HG02798 (cell line): ENCODE results near the gene KCNMB2.

Experiments
- ATAC-seq: cut with Tn5 transposase; IDR thresholded peaks from one replicate; pipeline ENCODE4 v1.9.1; 2021; ENCODE audit warnings: mild to moderate bottlenecking; ENCODE audit not compliant: unreplicated experiment, poor library complexity

The KCNMB2 gene

DNA sequence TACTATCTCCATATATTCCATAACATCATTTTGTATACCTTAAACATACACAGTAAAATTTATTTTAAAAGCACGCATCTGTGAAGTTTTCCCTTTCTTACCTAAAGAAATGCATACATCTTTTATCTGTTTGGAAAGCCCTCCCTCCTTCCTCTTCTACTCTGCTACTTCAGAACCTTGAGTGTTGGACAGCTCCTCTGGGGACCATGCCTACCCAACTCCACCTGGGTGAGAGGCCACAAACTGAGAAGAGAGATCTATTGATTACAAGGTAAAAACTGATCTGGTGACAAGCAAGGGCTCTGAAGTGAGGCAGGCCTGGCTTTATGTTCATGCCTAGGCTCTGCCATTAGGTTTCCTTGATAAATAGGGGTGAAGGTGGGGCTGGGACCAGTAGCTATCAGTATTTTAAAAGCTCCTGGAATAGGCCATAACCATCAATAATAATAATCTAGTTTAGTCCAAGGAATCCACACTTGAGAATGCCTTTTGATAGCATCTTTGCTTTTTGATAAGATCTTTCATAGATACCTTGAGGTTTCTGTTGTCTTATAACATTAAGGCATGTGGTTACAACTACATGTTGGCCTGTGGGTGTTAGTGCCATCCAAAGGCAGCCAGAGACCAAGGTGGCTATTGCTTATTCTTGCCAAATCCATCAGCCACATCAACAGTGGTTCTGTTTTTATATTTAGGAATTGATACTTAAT is 148.8 kb downstream of the KCNMB2 start:
- ATAC-seq: peak; percentile 63

DNA sequence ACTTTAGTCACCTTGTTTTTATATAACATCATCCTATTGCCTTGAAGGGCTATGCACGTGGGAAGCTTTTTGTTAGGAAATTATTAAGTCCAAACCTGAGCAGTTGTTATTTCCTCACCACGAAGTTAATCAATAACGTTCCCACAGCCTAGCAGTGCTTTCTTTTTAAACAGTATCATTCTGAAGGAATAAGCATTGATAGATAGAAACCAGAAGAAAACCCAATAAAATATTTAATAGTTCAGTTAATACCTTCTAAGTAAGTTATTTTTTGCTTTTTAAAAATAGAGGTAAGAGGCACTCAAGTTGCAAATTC is 149.3 kb downstream of the KCNMB2 start:
- no peak for ATAC-seq

DNA sequence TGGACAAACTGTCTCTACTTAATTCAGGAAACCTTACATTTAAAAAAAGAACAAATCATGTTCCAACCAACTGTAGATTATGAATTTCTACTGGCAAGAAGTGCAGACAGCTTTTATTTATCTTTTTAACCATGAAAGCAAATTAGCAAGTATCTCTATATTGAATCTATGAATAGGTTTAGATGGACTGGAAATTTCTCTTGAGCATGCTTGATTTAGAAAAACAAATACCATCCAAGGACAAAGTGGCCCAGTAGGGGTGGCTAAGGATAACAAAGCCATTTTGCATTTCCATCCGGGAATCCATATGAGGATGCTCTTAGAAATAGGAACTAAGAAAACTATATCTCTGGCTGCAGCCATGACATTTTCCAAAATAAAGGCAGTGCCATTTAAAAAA is 150.6 kb downstream of the KCNMB2 start:
- no peak for ATAC-seq

DNA sequence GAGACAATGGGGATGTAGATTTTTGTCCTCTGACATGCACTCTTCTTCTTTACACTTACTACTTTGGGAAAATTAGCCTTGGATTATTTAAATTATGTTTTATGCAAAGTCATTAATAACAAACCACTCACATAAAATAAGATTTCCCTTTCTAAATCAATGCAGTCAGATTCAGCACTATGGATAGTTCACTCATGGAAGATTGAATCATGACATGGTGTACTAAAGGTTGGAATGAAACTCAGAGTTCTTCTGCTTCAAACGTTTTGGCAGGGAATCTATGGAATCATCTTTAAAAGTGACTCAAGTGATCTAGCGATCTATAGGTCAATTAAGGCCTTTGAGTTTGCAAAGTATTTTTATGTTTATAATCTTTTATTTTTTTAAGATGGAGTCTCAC is 154.3 kb downstream of the KCNMB2 start:
- no peak for ATAC-seq

DNA sequence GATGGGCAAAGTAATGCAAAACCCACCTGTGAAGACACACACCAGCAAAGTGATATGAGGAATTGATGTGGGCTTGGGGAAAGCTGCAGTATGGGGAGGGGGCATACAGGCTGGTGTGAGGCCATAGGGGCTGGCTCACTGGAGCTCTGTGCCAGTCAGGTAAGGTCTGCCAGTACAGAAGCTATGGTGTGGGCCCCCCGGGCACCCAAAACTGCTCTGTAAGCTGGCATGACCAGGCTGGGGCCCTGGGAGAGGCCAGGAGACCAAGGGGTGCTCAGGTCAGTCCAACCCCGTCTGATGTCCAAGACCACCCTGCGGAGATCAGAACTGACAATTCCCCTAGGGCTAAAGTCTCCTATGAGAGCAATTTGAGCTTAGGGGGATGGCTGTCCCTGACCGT is 163.1 kb downstream of the KCNMB2 start:
- ATAC-seq: no peak

DNA sequence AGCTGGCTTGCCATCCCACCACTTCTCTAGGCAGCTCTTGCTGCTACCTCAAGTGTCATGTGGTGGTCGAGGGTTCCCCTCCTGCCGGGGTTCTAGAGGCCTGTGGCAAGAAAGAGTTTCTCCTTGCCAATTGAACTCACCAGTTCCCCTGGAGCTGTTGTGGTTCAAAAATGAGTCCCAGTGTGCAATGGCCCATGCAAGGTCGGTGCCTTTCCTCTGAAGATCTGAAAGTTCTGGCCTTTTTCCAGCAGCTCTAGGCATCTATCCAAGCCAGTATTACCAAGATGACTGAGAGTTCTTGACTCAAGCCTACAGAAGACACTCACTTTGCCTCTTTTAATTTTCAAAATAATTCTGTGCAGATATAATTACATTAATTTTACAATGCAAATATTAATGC is 163.6 kb downstream of the KCNMB2 start:
- ATAC-seq: no peak

DNA sequence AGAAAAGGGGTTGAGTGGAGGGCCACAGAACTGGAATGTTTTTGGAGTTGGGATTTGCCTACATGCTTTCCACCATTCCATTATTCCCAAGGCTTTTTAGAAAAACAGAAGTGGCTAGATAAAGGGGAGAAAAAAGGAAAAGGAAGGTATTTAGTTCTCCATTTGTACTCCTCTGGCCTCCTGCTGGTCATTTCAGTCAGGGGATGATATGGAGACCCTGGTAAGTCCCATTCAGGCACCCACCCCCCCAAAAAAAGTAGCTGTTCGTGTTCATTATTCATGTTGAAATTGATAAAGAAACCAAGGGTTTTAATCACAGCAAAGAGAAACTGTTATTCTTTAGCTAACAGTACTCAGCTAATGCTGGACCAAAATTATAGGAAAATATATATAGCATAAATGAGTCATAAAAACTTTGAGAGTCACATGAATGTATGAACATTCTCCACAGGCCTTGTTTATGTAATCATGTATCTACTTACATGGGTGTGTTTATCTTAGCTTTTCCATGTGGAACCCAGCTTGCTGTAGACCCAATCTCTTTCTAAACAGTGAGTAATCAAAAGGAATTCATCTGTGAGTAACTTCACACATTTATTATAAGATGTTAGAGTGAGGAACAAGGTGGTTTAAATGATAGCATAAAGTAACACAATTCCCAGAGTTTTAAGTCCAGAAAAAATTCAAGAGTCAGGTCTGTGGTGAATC is 167.2 kb downstream of the KCNMB2 start:
- ATAC-seq: no peak

DNA sequence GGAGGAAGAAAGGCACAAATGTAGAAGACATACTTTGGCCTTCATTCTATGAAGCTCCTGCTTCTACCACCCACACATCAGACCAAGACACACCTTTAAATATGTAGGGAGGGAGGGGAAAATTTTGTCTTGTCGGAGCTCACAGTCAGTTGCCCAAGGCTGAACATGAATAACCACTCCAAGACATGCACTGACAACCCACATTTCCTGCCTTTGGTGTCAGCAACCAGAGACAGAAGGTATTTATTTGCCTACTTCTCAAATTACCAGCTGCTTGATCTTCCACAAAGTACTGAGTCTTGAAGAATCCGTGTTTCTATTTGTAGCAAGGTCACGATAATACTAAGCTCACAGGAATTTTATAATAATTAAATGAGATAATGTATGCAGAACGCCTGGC is 169.7 kb downstream of the KCNMB2 start:
- ATAC-seq: no peak

DNA sequence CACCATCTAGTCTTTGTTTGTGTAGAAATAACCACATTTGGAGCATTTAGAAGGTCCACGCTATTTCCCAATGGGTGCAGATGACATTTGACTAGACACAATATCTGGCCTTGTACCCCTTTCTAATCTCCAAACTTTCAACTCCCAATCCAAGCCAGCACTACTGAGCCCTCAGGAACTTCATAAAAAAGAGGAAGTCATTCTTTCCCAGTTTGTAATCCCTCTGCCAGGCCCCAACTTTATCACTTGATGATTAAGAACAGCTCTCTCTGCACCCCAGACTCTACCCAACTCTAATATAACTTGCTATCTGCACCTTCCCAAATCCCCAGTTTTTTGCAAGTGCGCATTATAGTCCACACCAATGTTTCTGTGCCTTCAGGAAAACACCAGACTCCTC is 170.2 kb downstream of the KCNMB2 start:
- no peak for ATAC-seq

DNA sequence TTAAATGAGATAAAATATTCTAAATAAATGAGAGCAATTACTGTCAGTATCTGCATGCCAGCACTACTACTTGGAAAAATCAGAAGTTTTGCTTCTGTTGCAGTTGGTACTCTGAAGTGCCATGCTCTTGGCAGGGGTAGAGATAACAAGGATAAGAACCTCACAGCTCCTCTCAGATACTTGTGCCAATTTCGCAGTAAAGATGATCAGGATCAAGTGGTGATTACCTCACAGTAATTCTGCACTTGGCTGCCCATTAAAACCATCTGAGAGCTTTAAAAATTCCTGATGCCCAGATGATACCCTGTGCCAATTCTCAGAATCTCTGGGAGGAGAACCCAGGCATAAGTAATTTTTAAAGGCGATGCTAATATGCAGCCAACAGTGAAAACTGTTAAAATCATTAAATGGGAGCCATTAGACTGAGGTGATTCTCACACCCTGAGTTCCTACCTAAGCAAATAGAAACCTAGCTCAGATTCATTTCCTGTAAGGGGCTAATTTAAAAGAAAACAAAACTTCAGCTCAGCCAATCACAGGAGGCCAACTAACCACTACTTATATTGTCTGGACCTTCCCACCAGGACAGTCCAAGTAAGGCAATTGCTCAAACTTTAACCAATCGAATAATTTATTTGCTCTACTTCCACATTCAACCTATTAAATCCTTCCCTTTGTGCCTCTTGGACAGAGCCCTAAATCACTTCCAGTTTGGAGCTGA is 171.2 kb downstream of the KCNMB2 start:
- peak; percentile 73 for ATAC-seq

DNA sequence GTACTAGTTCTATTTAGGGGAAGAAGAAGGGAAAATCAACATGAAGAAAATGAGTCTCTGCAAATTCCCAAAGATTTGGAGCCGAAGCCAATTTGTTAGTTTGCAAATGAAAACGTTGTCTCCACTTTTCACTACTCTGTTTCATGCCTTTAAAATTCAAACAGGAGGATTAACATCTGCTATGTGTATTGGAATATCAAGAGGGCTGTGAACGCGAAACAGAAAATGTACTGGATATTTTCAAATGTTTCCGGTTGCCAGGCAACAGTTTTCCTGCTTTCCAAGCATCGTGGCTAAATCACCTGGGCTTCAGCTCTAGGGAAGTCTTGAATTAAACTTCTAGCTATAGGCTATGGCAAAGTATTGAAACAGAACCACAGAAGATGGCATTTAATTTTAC is 172.8 kb downstream of the KCNMB2 start:
- ATAC-seq: no peak

DNA sequence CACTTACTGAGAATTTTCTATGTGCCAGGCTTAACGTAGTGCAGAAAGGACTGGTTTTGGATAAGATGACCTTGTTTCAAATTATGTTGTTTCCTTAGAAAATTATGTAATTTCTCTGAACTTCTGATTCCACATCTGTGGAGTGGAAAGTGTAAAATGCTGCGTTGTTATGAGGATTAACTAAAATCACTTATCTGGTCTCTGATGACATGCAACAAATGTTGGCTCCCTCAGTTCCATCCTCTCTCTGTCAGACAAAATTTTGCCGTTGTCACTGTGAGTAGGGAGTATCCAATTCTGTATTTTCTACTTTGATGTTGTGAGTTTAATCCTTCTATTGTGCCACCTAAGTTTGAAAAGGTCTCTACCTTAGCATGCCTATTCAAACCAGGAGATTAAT is 175.5 kb downstream of the KCNMB2 start:
- no peak for ATAC-seq

DNA sequence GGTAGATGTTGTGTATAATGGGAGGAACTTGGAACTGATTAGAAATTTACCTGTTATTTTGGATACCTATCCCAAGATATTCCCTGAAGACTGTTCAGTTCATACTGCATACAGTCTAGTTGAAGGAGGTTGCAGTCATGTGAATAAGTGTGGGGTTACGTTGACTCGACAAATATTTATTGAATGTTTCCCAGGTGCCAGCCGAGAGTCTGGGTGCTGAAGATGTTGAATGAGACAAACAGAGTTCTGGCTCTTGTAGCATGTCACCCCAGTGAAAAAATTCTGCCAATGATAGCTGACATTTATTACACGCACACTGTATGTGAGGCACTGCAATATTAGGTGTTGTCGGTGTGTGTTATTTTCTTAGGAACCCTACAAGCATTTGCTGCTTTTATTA is 176.0 kb downstream of the KCNMB2 start:
- no peak for ATAC-seq

DNA sequence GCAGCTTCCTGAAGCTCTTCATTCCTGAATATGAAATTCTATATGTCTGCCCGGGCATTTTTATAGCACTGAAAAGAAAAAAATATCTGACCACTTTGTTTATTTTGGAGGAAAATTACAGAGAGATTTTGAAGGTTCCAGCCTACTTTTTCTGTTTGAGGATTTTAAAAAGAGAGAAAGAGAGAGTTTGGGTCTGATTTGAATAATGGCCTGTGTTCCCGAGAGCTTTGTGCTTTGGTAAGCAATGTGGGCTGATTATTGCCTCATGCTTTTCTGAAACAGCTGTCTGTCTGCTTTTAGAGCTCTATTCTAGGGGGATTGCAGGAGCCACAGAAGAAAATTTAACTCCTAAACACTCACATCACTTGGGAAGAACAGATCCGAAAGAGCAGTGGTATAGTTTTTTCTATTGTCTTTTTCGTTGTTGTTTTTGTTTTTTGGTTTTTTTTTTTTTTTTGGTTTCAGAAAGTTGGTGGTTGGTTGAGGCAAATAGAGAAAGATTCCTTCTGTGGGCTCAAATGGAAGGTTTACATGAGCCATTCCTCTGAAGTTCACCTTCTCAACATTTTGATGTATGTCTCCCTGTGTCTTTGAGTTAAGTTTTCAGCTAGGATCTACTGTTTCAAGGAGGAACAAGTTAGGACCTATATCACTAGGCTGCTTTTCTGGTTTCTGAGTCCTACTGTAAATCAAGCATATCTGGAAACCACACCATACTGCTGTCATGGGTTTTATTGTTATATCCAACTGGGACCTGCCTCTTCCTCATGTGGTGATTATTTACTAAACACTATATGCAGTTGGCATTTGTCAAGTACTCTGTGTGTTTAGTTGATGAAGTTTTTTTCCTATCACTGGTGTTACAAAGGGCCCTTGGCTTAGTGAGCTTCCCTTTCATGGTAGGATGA is 178.9 kb downstream of the KCNMB2 start:
- no peak for ATAC-seq

DNA sequence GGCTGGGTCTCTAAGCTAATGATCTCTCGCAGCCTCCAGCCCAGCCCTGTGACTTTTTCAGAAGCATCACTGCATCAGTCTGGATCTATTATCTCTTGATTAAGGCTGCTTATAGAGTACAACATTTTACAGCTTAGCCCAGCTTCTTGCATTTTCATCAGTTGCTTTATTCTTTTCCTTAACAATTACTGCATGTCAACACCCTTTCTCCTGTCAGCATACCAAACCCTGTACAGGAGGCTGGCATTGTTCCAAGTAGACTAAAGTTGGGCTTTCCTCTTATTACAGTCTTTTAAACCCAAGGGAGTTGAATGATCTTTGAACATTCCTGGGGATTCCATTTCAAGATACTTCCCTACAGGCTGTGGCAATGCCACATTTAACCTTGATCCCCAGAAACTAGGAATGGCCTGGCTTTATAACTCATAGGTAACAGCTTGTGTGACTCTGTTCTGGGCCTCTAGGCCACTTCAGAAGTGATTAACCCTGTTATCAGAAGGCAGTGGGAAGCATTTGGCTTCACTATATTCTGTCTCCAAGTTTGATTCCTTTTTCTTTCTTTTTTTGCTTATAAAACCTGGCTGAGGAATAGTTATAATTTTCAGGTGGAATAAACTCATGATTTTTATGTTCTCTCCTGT is 182.9 kb downstream of the KCNMB2 start:
- ATAC-seq: no peak

DNA sequence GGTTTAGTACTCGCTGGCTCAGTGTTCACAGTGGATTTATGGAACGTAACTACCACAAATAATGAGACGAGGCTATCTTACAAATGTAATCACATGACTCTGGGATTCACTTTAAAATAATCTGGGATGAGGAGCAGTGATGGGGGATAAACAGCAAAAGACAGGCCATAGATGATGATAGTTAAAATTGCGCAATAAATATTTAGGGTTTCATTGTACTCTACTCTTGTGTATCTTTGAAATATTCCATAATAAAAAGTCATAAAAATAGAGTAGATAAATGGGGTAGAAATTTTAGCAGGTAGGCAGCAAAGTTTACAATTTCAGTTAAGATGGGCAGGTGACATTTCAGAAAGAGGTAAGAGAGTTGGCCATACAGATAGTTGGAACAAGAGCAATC is 196.6 kb downstream of the KCNMB2 start:
- ATAC-seq: no peak

DNA sequence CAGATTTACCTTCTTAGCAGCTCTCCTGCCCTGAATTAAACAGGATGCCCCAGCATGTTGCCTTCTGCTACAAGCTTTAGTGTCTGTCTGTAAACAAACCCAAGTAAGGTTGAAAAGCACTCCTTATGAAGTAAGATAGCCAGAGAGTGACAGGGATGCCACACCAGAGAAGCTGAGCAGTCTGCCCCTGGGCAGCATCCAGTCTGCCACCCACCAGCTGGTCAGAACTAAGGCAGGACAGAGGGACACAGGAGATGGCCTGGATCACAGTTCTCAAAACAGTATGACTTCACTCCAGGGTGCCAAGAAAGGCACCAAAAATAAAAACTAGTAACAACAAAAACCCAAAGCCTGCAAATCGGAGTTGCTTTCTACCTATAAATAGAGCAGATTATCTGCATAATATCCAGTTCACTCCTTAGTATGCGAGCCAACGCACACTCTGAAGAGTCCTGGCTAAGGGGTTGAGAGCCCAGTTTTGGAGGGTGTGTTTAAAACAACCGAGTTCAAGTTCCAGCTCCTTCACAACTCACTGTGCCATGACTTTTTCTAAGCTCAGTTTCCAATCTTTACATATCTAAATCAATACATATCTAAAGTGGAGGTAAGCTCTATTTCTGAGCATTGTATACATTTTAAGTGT is 198.9 kb downstream of the KCNMB2 start:
- ATAC-seq: no peak

DNA sequence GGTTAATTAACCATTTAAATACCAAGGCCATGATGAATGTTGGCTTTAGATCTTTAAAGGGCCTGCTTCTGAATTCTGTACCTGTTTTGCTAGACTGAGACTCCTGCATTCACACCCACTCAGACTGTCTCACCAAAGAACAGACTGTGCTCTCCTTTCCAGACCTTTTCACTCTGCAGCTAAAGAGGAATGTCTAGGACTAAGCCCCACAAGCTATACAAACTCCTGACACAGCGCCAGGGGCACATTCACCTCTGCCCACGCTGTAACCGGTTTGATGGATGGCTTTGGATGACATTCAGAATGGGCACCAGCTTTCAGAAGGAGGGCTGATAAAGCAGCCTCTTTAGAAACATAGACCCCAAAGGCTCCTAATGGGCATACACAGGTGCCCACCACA is 200.1 kb downstream of the KCNMB2 start:
- ATAC-seq: no peak

DNA sequence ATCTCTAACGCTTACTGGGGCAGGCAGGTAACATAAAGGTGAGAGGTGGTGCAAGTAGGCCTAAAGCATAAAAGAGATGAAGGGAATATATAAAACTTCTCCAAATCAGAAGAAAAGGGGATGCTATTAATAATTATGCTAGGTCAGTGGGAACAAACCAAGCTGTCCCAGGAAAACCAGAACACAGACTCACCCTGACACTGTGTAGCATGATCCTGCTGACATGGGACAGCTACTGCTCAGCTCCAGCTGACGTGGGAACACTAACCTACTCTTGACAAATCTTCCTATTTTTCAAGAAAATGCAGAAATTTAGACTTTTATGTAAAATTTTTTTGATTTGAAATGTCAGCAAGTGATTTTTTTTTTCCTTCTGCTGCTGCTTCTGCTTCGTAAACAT is 203.5 kb downstream of the KCNMB2 start:
- no peak for ATAC-seq

DNA sequence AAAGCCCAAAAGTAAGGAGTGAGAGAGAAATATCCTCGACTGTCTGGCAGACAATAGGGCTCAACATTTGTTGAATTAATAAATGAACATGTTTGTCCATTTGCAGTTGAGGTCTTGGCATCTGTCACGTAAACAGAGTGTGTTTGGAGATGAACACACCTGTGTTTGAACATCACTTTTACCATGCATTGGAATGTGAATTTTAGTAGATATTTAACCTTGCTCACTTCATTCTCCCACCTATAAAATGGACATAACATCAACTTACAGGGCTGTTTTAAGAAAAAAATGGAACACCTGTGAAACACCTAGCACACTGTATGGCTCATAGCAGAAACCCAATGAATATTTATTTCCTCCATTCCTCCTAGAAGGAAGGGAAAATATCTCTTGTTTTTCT is 204.8 kb downstream of the KCNMB2 start:
- ATAC-seq: no peak
